ENCODE measurements around the gene DCANP1.

The DCANP1 gene

DNA sequence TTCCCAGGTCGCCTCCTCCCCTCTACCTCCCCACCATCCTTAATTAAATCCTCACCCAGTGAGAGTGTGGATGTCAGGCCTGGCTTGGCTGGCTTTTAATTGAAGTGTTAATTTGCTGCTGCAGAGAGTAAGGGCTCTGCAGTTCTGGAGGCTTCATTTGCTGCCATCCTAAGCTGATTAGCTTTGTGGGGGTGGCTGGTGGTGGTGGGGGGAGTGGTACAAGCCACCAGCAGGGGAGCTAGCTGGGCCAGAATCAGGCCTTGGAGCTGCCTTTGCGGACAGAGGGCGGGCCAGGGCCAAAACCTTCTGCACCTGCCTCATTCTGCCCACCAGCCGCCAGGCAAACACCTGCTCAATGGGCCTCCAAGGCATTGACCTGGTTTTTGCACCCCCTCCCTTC lies 31.8 kb upstream of the DCANP1 start:
- no peak for DNase-seq (ENCODE audit: low read depth)

GRCh38 chr5:135477613-135478066 lies 30.5 kb upstream of the DCANP1 start:
- DNase-seq (ENCODE audit: low read depth) = no peak

DNA sequence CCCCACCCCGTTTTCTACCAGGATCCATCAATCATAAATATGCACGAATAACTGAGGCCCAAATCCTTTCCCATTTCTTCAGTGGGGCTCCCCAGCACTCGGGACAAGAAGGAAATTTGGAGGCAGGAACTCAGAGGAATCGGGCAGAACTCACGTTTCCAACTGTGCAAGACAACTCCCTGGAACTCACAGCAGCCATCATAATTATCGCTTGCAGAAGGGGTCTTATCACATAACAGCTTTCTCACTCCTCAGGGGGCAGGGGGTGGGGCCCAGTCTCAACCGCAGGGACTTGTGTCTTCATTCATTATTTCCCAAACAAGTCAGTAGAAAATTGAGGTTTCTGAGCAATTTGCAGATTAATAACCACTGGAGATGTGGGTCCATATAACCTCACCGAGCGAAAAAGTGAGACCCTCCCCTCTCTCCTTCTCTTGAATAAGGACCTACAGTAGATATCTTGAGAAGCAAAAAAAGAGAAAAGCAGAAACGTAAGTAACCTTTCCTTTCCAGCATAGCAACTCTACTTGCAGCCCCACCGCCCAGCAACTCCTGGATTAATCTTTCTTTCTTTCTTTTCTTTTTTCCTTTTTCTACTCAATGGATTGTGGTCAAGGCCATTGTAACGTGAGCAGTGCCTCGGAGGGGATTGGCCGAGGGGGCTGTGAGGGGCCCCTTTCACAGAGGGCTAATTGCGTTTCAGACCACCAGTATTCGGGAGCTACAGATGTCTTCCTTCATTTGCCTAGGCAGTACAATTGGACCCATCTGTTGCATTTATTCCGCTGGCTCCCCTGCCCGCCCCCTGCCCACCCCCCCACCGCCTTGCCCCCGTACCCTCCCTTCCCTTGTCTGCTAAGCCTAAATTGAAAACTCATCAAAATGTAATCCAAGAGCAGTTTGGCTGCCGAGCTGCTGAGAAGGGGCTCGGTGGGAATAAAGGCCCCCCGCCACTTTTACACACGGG lies 29.8 kb upstream of the DCANP1 start:
- DNase-seq (ENCODE audit: low read depth) = no peak

DNA sequence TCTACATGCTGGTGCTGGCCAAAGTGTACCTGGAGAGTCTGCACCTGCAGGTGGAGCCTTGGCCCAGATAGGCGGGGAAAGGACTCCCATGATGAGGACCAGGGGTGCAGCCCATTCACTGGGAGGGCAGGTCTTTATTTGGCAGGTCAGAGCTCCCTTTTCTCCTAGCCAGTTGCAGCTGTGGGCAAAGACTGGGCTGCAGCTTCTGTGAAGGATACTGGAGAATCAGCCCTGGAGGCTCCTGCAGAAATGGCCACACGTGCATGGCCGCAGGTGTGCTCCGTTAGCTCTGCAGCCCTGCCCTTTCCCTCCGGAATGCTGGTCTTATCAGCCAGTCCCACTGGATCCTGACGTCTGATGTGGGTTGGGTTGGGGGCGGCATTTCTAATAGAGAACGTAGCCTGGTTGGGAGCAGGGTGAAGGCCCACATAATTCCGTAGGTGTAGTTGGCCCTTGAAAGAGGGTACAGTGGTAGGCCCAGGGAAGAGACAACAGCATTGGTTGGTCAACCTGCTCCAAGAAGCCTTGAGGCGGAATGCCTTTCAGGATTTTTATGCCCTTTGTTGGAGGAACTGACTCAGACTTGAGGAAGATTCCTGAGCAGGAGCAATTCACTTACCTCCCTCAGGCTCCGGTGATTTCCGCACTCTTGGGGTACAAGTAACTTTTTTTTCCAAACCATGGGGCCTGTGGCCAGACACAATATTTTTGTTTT lies 27.0 kb upstream of the DCANP1 start:
- DNase-seq (ENCODE audit: low read depth) = no peak

DNA sequence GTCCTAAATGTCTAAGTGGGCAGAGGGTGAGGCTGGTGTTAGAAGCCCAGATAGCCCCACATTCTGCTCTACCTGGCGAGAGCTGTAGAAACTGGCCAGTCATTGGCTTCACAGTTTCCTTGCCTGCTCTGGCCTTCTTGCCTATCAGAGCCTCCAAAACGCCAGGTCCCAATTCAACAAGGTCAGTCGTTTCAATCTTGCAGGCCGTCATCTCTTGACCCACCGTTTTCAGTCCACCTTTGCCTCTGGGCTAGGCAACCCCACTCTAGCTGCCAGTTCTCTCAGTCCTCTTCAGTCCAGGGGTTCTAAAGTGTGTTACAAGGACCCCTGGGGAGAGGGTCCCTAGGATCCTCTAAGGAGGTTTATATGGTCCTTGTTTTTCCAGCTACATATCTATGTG lies 25.0 kb upstream of the DCANP1 start:
- no peak for DNase-seq (ENCODE audit: low read depth)

- no peak for DNase-seq (ENCODE audit: low read depth)
Measured at GRCh38 chr5:135471726-135472125, 24.6 kb upstream of the DCANP1 start.

GRCh38 chr5:135469911-135470310 lies 22.8 kb upstream of the DCANP1 start:
- DNase-seq (ENCODE audit: low read depth) = no peak

GRCh38 chr5:135468541-135468940 lies 21.4 kb upstream of the DCANP1 start:
- DNase-seq (ENCODE audit: low read depth) = no peak

DNA sequence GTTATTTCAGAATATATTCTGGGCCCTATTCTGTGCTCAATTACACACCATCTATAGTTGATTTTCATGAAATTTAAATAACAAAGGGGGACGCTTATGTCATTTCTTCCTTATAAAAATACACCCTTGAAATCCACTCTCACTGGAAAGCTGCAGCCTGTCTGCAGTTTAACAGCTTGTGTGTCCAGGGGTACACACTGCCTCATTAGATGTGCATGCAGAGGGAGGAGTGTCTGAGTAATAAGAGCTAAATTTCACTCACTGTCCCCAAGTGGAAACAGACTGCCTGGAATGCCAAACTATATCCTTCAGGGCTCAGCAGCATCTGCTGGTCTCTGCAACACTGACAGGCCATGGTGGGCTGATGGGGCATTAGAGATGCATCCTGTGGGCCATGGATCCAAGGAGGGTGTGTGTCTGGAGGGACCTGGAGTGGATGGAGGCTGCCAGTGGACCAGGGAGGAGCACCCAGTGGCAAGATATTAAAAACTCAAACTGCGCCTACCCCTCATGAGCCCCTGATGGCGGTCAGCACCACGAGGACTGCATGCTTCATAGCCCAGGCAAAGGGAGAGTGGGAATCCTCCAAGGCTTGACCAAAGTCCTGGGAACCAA lies 20.8 kb upstream of the DCANP1 start:
- DNase-seq (ENCODE audit: low read depth) = no peak

GRCh38 chr5:135467051-135467625 lies 20.0 kb upstream of the DCANP1 start:
- no peak for DNase-seq (ENCODE audit: low read depth)

GRCh38 chr5:135466178-135467050 lies 19.3 kb upstream of the DCANP1 start:
- DNase-seq (ENCODE audit: low read depth) = peak; percentile 73

DNA sequence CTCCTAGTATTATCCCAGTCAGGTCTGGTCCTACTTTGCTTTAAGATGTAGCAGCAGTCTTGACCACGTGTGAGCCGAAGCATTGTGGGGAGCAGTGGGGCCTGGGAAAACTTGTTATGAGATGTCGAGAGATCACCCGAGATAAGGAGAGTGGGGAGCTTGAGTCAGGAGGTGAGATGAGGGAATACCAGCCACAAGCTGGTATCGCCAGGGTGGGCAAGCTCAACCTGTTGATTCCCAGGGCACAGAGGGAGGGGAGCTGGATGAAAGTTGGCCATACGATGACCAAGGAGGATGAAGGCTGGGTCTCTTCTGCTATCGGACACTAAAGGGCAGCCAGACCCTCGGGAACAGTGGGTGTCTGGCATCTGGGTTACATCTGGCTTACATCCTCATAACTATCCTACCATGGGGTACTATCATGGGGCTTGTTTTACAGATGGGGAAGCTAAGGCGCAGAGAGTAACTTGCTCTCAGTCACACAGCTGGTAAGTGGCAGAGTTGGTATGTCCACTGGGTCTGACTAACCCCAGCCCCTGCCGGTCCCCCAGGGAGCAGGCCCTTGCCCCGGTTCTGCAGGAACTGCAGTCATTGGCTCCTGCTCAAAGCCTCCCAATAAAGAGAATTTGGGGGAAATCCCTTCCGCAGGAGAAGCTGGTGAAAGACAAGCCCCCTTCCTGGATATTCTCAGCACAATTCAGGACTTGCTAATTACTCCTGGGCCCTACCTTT lies 18.4 kb upstream of the DCANP1 start:
- no peak for DNase-seq (ENCODE audit: low read depth)

DNA sequence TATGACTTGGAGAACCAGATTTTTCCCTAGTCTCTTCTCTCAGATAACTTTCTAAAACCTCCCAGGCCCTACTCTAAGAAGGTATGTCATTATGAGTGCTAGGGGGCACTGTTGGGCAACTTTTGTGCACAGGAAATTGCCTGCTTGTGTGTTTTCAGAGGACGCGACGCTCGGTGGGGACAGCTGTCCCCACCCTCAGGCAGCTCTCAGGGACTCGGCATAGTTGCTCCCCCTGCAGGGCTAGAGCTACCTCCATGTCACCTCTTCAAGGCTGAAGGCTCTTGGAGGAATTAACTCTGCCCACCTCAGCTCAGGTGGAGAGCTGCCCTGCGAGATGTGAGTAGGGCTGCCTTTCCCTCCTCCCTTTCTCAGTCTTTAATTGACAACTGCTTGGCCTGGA lies 15.2 kb upstream of the DCANP1 start:
- DNase-seq (ENCODE audit: low read depth) = peak; percentile 36

GRCh38 chr5:135461481-135462151 lies 14.5 kb upstream of the DCANP1 start:
- DNase-seq (ENCODE audit: low read depth) = no peak

- DNase-seq (ENCODE audit: low read depth) = no peak
Measured at GRCh38 chr5:135460246-135461033, 13.3 kb upstream of the DCANP1 start.

GRCh38 chr5:135458921-135459331 lies 11.8 kb upstream of the DCANP1 start:
- DNase-seq (ENCODE audit: low read depth) = no peak

- DNase-seq (ENCODE audit: low read depth) = no peak
Measured at GRCh38 chr5:135458356-135458755, 11.2 kb upstream of the DCANP1 start.

GRCh38 chr5:135457424-135458071 lies 10.4 kb upstream of the DCANP1 start:
- peak; percentile 48 for DNase-seq (ENCODE audit: low read depth)
